Activated T-helper 2 cell treated with anti-CD3 and anti-CD28 coated beads, Interferon-gamma antibody, Interleukin-2, Interleukin-4, amounts not matched to agents 10 μg/mL and 5 μg/mL and 100 μg/mL, durations not matched to agents 14 hours and 24 hours and 36 hours (primary cell): ENCODE results near the gene TEX14. TPM values are rescaled to one million over a fixed set of nuclear protein-coding genes. Genes with fewer than 3 reads are reported as not detected.
"Not testable (repeated sequence)": the region's sequence is repeated elsewhere in the genome, so short reads cannot be mapped to it uniquely, and the experiment has no call there.

Source experiments
- DNase-seq: peaks from one replicate; pipeline ENCODE4 v3.0.0; 2021; ENCODE audit warnings: low spot score
- H3K27ac Mint-ChIP-seq: one replicate; pipeline ENCODE4 v1.8.0; 2021; ENCODE audit warnings: mixed read lengths
- H3K27me3 Mint-ChIP-seq: one replicate; pipeline ENCODE4 v1.8.0; 2021; ENCODE audit warnings: low read depth, mixed read lengths
- H3K36me3 Mint-ChIP-seq: one replicate; pipeline ENCODE4 v1.8.0; 2021; ENCODE audit warnings: low read depth, mixed read lengths
- H3K4me1 Mint-ChIP-seq: one replicate; pipeline ENCODE4 v1.8.0; 2021; ENCODE audit warnings: low read depth, mixed read lengths
- H3K4me3 Mint-ChIP-seq: one replicate; pipeline ENCODE4 v1.8.0; 2021; ENCODE audit warnings: low read depth, mild to moderate bottlenecking, moderate library complexity, mixed read lengths
- H3K9me3 Mint-ChIP-seq: one replicate; pipeline ENCODE4 v1.8.0; 2021; ENCODE audit warnings: mixed read lengths
- intact Hi-C: fragments of 100-400 bp; cut with micrococcal nuclease; formaldehyde crosslinking; loops from one replicate; pipeline ENCODE4 v1.15.1; 2023
- total RNA-seq: library from RNA; stranded (reverse); gene quantifications from 2 replicates; pipeline ENCODE4 v1.2.3, GENCODE V29; 2022

TEX14 gene
- total RNA-seq, 1 donor from 2014 or later, result 0.09 TPM

GRCh38 chr17:58684462-58684861 lies 7.4 kb downstream of the TEX14 start:
- H3K4me3 Mint-ChIP-seq, H3K27me3 Mint-ChIP-seq, H3K36me3 Mint-ChIP-seq, H3K9me3 Mint-ChIP-seq, H3K27ac Mint-ChIP-seq, DNase-seq, H3K4me1 Mint-ChIP-seq, intact Hi-C loops: not testable (repeated sequence)

GRCh38 chr17:58684003-58684402 lies 7.8 kb downstream of the TEX14 start:
- Mint-ChIP-seq H3K27ac (no peak overlapping the region), H3K27me3 (peaks cover 3% of the 10 kb centered on the region), H3K4me1 (no peaks in the 10 kb centered on the region), H3K4me3 (no peak overlapping the region), H3K36me3 (no peaks in the 10 kb centered on the region), H3K9me3 (no peaks in the 10 kb centered on the region)
- DNase-seq, result no peak
- intact Hi-C loops, result no loop called here

- H3K36me3 Mint-ChIP-seq, result no peaks in the 10 kb centered on the region
- intact Hi-C loops, result no loop called here
- peaks cover 2% of the 10 kb centered on the region for H3K27me3 Mint-ChIP-seq
- H3K9me3 Mint-ChIP-seq, result no peaks in the 10 kb centered on the region
- H3K27ac Mint-ChIP-seq, result no peak overlapping the region
- no peak overlapping the region for H3K4me3 Mint-ChIP-seq
- no peak for DNase-seq
- no peaks in the 10 kb centered on the region for H3K4me1 Mint-ChIP-seq
These were observed 11.8 kb downstream of the TEX14 start for GRCh38 chr17:58680038-58680369.

GRCh38 chr17:58679263-58680037 lies 12.4 kb downstream of the TEX14 start:
- Mint-ChIP-seq H3K4me1 (no peaks in the 10 kb centered on the region), H3K27ac (no peak overlapping the region), H3K36me3 (no peaks in the 10 kb centered on the region), H3K4me3 (no peak overlapping the region), H3K9me3 (no peaks in the 10 kb centered on the region), H3K27me3 (peaks cover 2% of the 10 kb centered on the region)
- intact Hi-C loops, result no loop called here
- no peak for DNase-seq

GRCh38 chr17:58678287-58678686 lies 13.6 kb downstream of the TEX14 start:
- H3K27ac Mint-ChIP-seq, H3K9me3 Mint-ChIP-seq, DNase-seq, H3K36me3 Mint-ChIP-seq, intact Hi-C loops, H3K27me3 Mint-ChIP-seq, H3K4me3 Mint-ChIP-seq, H3K4me1 Mint-ChIP-seq: not testable (repeated sequence)

- Mint-ChIP-seq H3K27ac (no peak overlapping the region), H3K4me1 (no peaks in the 10 kb centered on the region), H3K27me3 (peaks cover 2% of the 10 kb centered on the region), H3K36me3 (no peaks in the 10 kb centered on the region), H3K9me3 (no peaks in the 10 kb centered on the region), H3K4me3 (no peak overlapping the region)
- intact Hi-C loops, result no loop called here
- no peak for DNase-seq
These were observed 14.5 kb downstream of the TEX14 start for GRCh38 chr17:58677194-58677880.

GRCh38 chr17:58671969-58672368 lies 19.9 kb downstream of the TEX14 start:
- H3K4me1 Mint-ChIP-seq, result peaks cover 1% of the 10 kb centered on the region
- H3K27me3 Mint-ChIP-seq, result peaks cover 15% of the 10 kb centered on the region
- no peaks in the 10 kb centered on the region for H3K36me3 Mint-ChIP-seq
- H3K4me3 Mint-ChIP-seq, result no peak overlapping the region
- intact Hi-C loops, result no loop called here
- H3K9me3 Mint-ChIP-seq, result no peaks in the 10 kb centered on the region
- H3K27ac Mint-ChIP-seq, result no peak overlapping the region
- no peak for DNase-seq

- DNase-seq, result no peak
- intact Hi-C loops, result no loop called here
- H3K27ac Mint-ChIP-seq, result no peak overlapping the region
- H3K9me3 Mint-ChIP-seq, result no peaks in the 10 kb centered on the region
- peaks cover 7% of the 10 kb centered on the region for H3K4me1 Mint-ChIP-seq
- H3K27me3 Mint-ChIP-seq, result peaks cover 14% of the 10 kb centered on the region
- no peaks in the 10 kb centered on the region for H3K36me3 Mint-ChIP-seq
- no peak overlapping the region for H3K4me3 Mint-ChIP-seq
These were observed 22.0 kb downstream of the TEX14 start for GRCh38 chr17:58669853-58670252.

- Mint-ChIP-seq H3K9me3 (no peaks in the 10 kb centered on the region), H3K27me3 (peaks cover 14% of the 10 kb centered on the region), H3K27ac (no peak overlapping the region), H3K36me3 (no peaks in the 10 kb centered on the region), H3K4me1 (peaks cover 7% of the 10 kb centered on the region), H3K4me3 (no peak overlapping the region)
- DNase-seq, result no peak
- intact Hi-C loops, result no loop called here
These were observed 23.3 kb downstream of the TEX14 start for GRCh38 chr17:58668598-58668935.

GRCh38 chr17:58667934-58668597 lies 23.8 kb downstream of the TEX14 start:
- H3K4me1 Mint-ChIP-seq, result peaks cover 7% of the 10 kb centered on the region
- DNase-seq, result no peak
- intact Hi-C loops, result no loop called here
- H3K27ac Mint-ChIP-seq, result no peak overlapping the region
- no peak overlapping the region for H3K4me3 Mint-ChIP-seq
- peaks cover 14% of the 10 kb centered on the region for H3K27me3 Mint-ChIP-seq
- H3K9me3 Mint-ChIP-seq, result no peaks in the 10 kb centered on the region
- H3K36me3 Mint-ChIP-seq, result no peaks in the 10 kb centered on the region

- H3K36me3 Mint-ChIP-seq, result no peaks in the 10 kb centered on the region
- no peak overlapping the region for H3K27ac Mint-ChIP-seq
- no peaks in the 10 kb centered on the region for H3K9me3 Mint-ChIP-seq
- H3K4me3 Mint-ChIP-seq, result no peak overlapping the region
- peaks cover 7% of the 10 kb centered on the region for H3K4me1 Mint-ChIP-seq
- intact Hi-C loops, result no loop called here
- peaks cover 14% of the 10 kb centered on the region for H3K27me3 Mint-ChIP-seq
- DNase-seq, result no peak
These were observed 25.0 kb downstream of the TEX14 start for GRCh38 chr17:58666858-58667267.

- Mint-ChIP-seq H3K4me1 (peaks cover 7% of the 10 kb centered on the region), H3K36me3 (no peaks in the 10 kb centered on the region), H3K9me3 (no peaks in the 10 kb centered on the region), H3K4me3 (no peak overlapping the region), H3K27me3 (peaks cover 14% of the 10 kb centered on the region), H3K27ac (no peak overlapping the region)
- no peak for DNase-seq
- intact Hi-C loops, result no loop called here
These were observed 25.6 kb downstream of the TEX14 start for GRCh38 chr17:58665946-58666857.
